Astrocyte of the cerebellum (primary cell): ENCODE measurements around the gene MDC1.

Experiments
- DNase-seq: peaks from one replicate; pipeline ENCODE4 v3.0.0-alpha.2; 2011; ENCODE audit warnings: low read depth
- H3K4me3 ChIP-seq: 2 replicates; pipeline ENCODE4 v1.5.1; 2011; ENCODE audit warnings: mild to moderate bottlenecking, low read depth, low read length, moderate library complexity
- CTCF ChIP-seq: IDR thresholded peaks from 2 replicates; pipeline ENCODE4 v1.5.1; 2012; ENCODE audit warnings: low read length, low read depth, moderate library complexity, mild to moderate bottlenecking; ENCODE audit errors: missing control alignments
- in situ Hi-C: cut with HindIII; loops from 2 replicates; pipeline ENCODE4 v1.10.0; 2017; ENCODE audit warnings: low sequenced_read_pairs

Gene MDC1

GRCh38 chr6:30686908-30687658 is 30.0 kb downstream of the MDC1 start:
- no peak for TF ChIP-seq CTCF
- in situ Hi-C loops = no loop called here
- peak; percentile 67 for DNase-seq
- H3K4me3 ChIP-seq = peak overlapping the region; percentile 94

- no peak for DNase-seq
- in situ Hi-C loops = no loop called here
- no peak for TF ChIP-seq CTCF
- H3K4me3 ChIP-seq = peak within 1 kb of the TSS; percentile 94
Observed at GRCh38 chr6:30686009-30686907, 30.8 kb downstream of the MDC1 start, which contains the start of gene PPP1R18. PPP1R18 (minus strand) TSS chr6:30686645; CDS start chr6:30686018, 627 bp downstream.

- DNase-seq = no peak
- in situ Hi-C loops = no loop called here
- peak overlapping the region; percentile 94 for H3K4me3 ChIP-seq
- TF ChIP-seq CTCF = peak; percentile 37
Observed at GRCh38 chr6:30685157-30686008, 31.7 kb downstream of the MDC1 start.

GRCh38 chr6:30684386-30685156 is 32.5 kb downstream of the MDC1 start:
- in situ Hi-C loops = no loop called here
- TF ChIP-seq CTCF = no peak
- peak overlapping the region; percentile 94 for H3K4me3 ChIP-seq
- DNase-seq = no peak

- in situ Hi-C loops = no loop called here
- H3K4me3 ChIP-seq = peak overlapping the region; percentile 94
- DNase-seq = no peak
- no peak for TF ChIP-seq CTCF
Observed at GRCh38 chr6:30683980-30684338, 33.1 kb downstream of the MDC1 start.
